Prostate gland (tissue), 2 donors: ENCODE results near the gene ARMC8. TPM values are rescaled to one million over a fixed set of nuclear protein-coding genes. Genes with fewer than 3 reads are reported as not detected.
"Not testable (repeated sequence)": the region's sequence is repeated elsewhere in the genome, so short reads cannot be mapped to it uniquely, and the experiment has no call there.

Experiments
- DNase-seq: peaks from one replicate; pipeline ENCODE4 v3.0.0-alpha.2; 2019; ENCODE audit warnings: low spot score
- H3K27ac ChIP-seq, 2 donors: fragments of 200-600 bp; sonication (generic); 2 replicates each; pipeline ENCODE4 v1.5.1; 2017 to 2019
- H3K27me3 ChIP-seq: fragments of 200-600 bp; sonication (generic); replicated peaks from 2 replicates; pipeline ENCODE4 v1.5.1; 2019; ENCODE audit not compliant: insufficient read depth
- H3K36me3 ChIP-seq, 2 donors: fragments of 200-600 bp; sonication (generic); 1 replicate in 1 of 2; 2 replicates in 1 of 2; pipeline versions ENCODE4 v1.5.1 to v1.8.1; 2017 to 2019
- H3K4me1 ChIP-seq: fragments of 200-600 bp; sonication (generic); replicated peaks from 2 replicates; pipeline ENCODE4 v1.5.1; 2019
- H3K4me3 ChIP-seq, 2 donors: fragments of 200-600 bp; sonication (generic); 2 replicates each; pipeline ENCODE4 v1.5.1; 2017 to 2019
- H3K9me3 ChIP-seq: fragments of 200-600 bp; sonication (generic); 2 replicates; pipeline ENCODE4 v1.5.1; 2017
- POLR2A ChIP-seq: fragments of 450-650 bp; IDR thresholded peaks from one replicate; pipeline ENCODE4 v1.6.1; 2016; ENCODE audit warnings: antibody characterized with exemption, mild to moderate bottlenecking
- POLR2AphosphoS5 ChIP-seq: sonication (generic); formaldehyde crosslinking; IDR thresholded peaks from one replicate; pipeline ENCODE4 v1.6.1; 2017; ENCODE audit warnings: antibody characterized with exemption
- WGBS: methylation state at CpG from one replicate; pipeline ENCODE4 v1.1.5; 2018; 5-methylcytosine and 5-hydroxymethylcytosine counted together
- intact Hi-C: fragments of 100-400 bp; cut with DNase I; formaldehyde crosslinking; loops from one replicate; pipeline ENCODE4 v1.14.2; 2022
- total RNA-seq, 2 donors: library from RNA; depleted of rRNA; stranded (reverse); fragments of >200 nt; gene quantifications; one replicate each; pipeline ENCODE4 v1.1.0, GENCODE V29; 2016
- TF ChIP-seq, protein P1 (sequence below), 4 experiments: fragments of 200-600 bp in 2 of 4; fragments of 450-650 bp in 2 of 4; sonication (generic) in 2 of 4; IDR thresholded peaks; 1 replicate in 3 of 4; 2 replicates in 1 of 4; pipeline ENCODE4 v1.5.1; 2016 to 2019; ENCODE audit warnings: antibody characterized with exemption in 4 of 4, mild to moderate bottlenecking in 2 of 4, moderate library complexity in 2 of 4

Gene ARMC8
- 10 to 100 TPM; 34.8 to 44.0 TPM for total RNA-seq

- intact Hi-C loops, result loop anchor here (5.0 to 10.0 kb wide), 2 partner anchors 140 to 407 kb away; partner anchors contain the start of genes CEP70 and NME9
- TF ChIP-seq POLR2A (peak; percentile 66), POLR2AphosphoS5 (peak; percentile 85)
- TF ChIP-seq, protein P1, sequence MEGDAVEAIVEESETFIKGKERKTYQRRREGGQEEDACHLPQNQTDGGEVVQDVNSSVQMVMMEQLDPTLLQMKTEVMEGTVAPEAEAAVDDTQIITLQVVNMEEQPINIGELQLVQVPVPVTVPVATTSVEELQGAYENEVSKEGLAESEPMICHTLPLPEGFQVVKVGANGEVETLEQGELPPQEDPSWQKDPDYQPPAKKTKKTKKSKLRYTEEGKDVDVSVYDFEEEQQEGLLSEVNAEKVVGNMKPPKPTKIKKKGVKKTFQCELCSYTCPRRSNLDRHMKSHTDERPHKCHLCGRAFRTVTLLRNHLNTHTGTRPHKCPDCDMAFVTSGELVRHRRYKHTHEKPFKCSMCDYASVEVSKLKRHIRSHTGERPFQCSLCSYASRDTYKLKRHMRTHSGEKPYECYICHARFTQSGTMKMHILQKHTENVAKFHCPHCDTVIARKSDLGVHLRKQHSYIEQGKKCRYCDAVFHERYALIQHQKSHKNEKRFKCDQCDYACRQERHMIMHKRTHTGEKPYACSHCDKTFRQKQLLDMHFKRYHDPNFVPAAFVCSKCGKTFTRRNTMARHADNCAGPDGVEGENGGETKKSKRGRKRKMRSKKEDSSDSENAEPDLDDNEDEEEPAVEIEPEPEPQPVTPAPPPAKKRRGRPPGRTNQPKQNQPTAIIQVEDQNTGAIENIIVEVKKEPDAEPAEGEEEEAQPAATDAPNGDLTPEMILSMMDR (IDR thresholded peaks at IDR 0.05), result no peak
- WGBS, result under 1% methylated on average over 47 of the region's 59 CpGs
Measured at GRCh38 chr3:138187296-138188012, at the start of gene ARMC8. Gene ARMC8 (plus strand): TSS chr3:138187301. CDS start chr3:138187555, 254 bp downstream.

GRCh38 chr3:138137861-138138260 lies 49.2 kb upstream of the ARMC8 start:
- DNase-seq, result no peak
- Histone ChIP-seq H3K27ac (no peak overlapping the region), H3K36me3 (no peaks in the 10 kb centered on the region), H3K9me3 (no peaks in the 10 kb centered on the region), H3K4me1 (no peaks in the 10 kb centered on the region), H3K27me3 (no peaks in the 10 kb centered on the region), H3K4me3 (no peak overlapping the region)
- intact Hi-C loops, result no loop called here
- no peak for TF ChIP-seq POLR2A
- TF ChIP-seq, protein P1 (IDR thresholded peaks at IDR 0.05), result no peak
- TF ChIP-seq POLR2AphosphoS5, result no peak
- 77% methylated on average over 2 of the region's 2 CpGs for WGBS

More at GRCh38 chr3:138187296-138188012, at the start of gene ARMC8:
- H3K9me3 ChIP-seq, result no peaks in the 10 kb centered on the region
- DNase-seq, result peak; percentile 46
- peak within 1 kb of the TSS; percentile 72 to 98 for H3K4me3 ChIP-seq
- no peaks in the 10 kb centered on the region for H3K27me3 ChIP-seq
- no peaks in the 10 kb centered on the region for H3K4me1 ChIP-seq
- peak within 1 kb of the TSS; percentile 89 to 96 for H3K27ac ChIP-seq
- H3K36me3 ChIP-seq, result no peaks in the 10 kb centered on the region

GRCh38 chr3:138139691-138140090 lies 47.4 kb upstream of the ARMC8 start:
- Histone ChIP-seq H3K27me3 (no peaks in the 10 kb centered on the region), H3K27ac (no peak overlapping the region), H3K4me3 (no peak overlapping the region), H3K9me3 (no peaks in the 10 kb centered on the region), H3K36me3 (no peaks in the 10 kb centered on the region), H3K4me1 (no peaks in the 10 kb centered on the region)
- intact Hi-C loops, result no loop called here
- TF ChIP-seq POLR2A (no peak), POLR2AphosphoS5 (no peak)
- TF ChIP-seq, protein P1 (IDR thresholded peaks at IDR 0.05), result no peak
- no peak for DNase-seq
- 78% methylated on average over 2 of the region's 2 CpGs for WGBS

DNA sequence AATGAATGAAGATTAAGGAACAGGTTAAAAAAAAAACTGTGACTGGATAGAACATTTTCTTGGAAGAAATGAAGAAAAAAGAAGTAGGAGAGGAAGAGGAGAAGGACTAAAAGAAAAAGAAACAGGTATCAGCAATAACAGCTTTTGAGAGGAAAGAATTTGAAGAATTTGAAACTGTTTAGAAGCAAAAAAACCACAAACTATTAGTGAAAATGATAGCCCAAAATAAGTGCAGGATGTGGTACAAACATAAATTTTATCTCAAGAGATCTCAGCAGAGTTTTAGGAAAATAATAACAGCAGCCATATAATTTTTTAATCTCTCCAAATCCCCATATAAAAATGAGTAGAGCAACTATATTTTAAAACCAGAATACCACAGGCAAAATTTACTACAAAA lies 46.2 kb upstream of the ARMC8 start:
- intact Hi-C loops, result no loop called here
- Histone ChIP-seq H3K27ac (no peak overlapping the region), H3K36me3 (no peaks in the 10 kb centered on the region), H3K4me3 (no peak overlapping the region), H3K4me1 (no peaks in the 10 kb centered on the region), H3K27me3 (no peaks in the 10 kb centered on the region), H3K9me3 (no peaks in the 10 kb centered on the region)
- TF ChIP-seq, protein P1 (IDR thresholded peaks at IDR 0.05), result no peak
- TF ChIP-seq POLR2A, result no peak
- no peak for TF ChIP-seq POLR2AphosphoS5
- DNase-seq, result no peak

GRCh38 chr3:138142181-138142580 lies 44.9 kb upstream of the ARMC8 start:
- H3K4me1 ChIP-seq, intact Hi-C loops, H3K27ac ChIP-seq, H3K27me3 ChIP-seq, DNase-seq, H3K4me3 ChIP-seq, H3K9me3 ChIP-seq, H3K36me3 ChIP-seq: not testable (repeated sequence)
- 87% methylated on average over 3 of the region's 3 CpGs for WGBS
